ENCODE data around the gene CDCA8. TPM values are rescaled to one million over a fixed set of nuclear protein-coding genes. Genes with fewer than 3 reads are reported as not detected.

The CDCA8 gene
- total RNA-seq, 1 experiment from 2014 or later = 48.5 TPM

DNA sequence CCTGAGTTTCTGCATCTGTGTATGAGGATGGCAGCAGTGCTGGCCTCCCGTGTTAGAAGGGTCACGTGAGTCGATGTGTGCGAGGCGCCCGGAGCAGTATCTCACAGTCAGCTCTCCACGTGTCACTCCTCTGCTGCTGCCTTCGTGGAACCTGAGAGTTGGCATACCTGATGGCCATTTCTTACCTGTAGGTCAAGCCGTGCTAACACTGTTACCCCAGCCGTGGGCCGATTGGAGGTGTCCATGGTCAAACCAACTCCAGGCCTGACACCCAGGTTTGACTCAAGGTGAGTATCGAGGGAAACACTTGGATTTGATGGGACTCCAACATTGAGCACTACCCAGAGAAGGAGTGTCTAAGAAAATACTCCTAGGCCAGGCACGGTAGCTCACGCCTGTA, 10.7 kb downstream of the CDCA8 start:
- H3K27ac Mint-ChIP-seq = no peak overlapping the region
- Histone ChIP-seq H2BK12ac (ENCODE audit: insufficient read length, low read depth, low read length) (no peak overlapping the region), H3K23ac (ENCODE audit: insufficient read length, low read depth, low read length) (no peak overlapping the region), H3K18ac (ENCODE audit: insufficient read length, low read depth, low read length) (no peak overlapping the region), H2BK120ac (ENCODE audit: low read depth, low read length, poor library complexity, severe bottlenecking) (no peak overlapping the region), H3K56ac (ENCODE audit: insufficient read length, low read depth, low read length) (no peak overlapping the region), H2BK20ac (ENCODE audit: low read depth, low read length, poor library complexity, severe bottlenecking) (no peak overlapping the region), H4K5ac (ENCODE audit: insufficient read length, low read depth, low read length) (no peak overlapping the region), H2BK5ac (ENCODE audit: insufficient read length, low read length) (no peak overlapping the region), H3K27me3 (ENCODE audit: insufficient read depth, low read length) (no peaks in the 10 kb centered on the region), H3K79me2 (ENCODE audit: insufficient read depth, low read length) (no peaks in the 10 kb centered on the region), H3K27ac (ENCODE audit: insufficient read length, low read depth, low read length) (no peak overlapping the region), H3T11ph (ENCODE audit: low read length) (no peak overlapping the region), H3K9me3 (ENCODE audit: control insufficient read depth, low read depth, low read length) (no peaks in the 10 kb centered on the region), H4K20me1 (ENCODE audit: control insufficient read depth, insufficient read depth, insufficient read length) (no peaks in the 10 kb centered on the region), H3K14ac (ENCODE audit: insufficient read depth, low read length) (no peak overlapping the region), H3K4ac (ENCODE audit: low read depth, low read length) (no peak overlapping the region), H3K9ac (ENCODE audit: extremely low read depth, insufficient read length, low read length) (no peak overlapping the region), H4K91ac (ENCODE audit: insufficient read length, low read depth, low read length) (no peak overlapping the region), H2BK15ac (ENCODE audit: low read depth, low read length) (no peak overlapping the region), H2AK5ac (ENCODE audit: insufficient read length, low read length) (no peak overlapping the region), H3K4me2 (ENCODE audit: insufficient read depth, insufficient read length, low read length) (no peak overlapping the region), H3K79me1 (ENCODE audit: insufficient read depth, low read depth, low read length, poor library complexity, severe bottlenecking) (no peaks in the 10 kb centered on the region), H4K8ac (replicated peaks; ENCODE audit: insufficient read length, low read depth, low read length) (no peak overlapping the region), H3K23me2 (ENCODE audit: insufficient read length, low read depth, low read length, poor library complexity, severe bottlenecking) (no peaks in the 10 kb centered on the region), H2AFZ (ENCODE audit: low read length) (no peak overlapping the region), H3K4me1 (ENCODE audit: insufficient read depth, low read length) (no peaks in the 10 kb centered on the region)
- no peaks in the 10 kb centered on the region for H3K4me1 Mint-ChIP-seq
- peaks cover 58 to 91% (median 89%) of the 10 kb centered on the region in 3 experiments for H3K36me3 Mint-ChIP-seq (ENCODE audit: insufficient read depth in 1 of 3, low read depth in 3 of 3)
- no peak for DNase-seq
- WGBS (ENCODE audit: extremely low coverage, insufficient read length, low lambda C conversion rate) = no CpG with 5 or more reads among the region's 14 CpGs
- TF ChIP-seq, protein P1, sequence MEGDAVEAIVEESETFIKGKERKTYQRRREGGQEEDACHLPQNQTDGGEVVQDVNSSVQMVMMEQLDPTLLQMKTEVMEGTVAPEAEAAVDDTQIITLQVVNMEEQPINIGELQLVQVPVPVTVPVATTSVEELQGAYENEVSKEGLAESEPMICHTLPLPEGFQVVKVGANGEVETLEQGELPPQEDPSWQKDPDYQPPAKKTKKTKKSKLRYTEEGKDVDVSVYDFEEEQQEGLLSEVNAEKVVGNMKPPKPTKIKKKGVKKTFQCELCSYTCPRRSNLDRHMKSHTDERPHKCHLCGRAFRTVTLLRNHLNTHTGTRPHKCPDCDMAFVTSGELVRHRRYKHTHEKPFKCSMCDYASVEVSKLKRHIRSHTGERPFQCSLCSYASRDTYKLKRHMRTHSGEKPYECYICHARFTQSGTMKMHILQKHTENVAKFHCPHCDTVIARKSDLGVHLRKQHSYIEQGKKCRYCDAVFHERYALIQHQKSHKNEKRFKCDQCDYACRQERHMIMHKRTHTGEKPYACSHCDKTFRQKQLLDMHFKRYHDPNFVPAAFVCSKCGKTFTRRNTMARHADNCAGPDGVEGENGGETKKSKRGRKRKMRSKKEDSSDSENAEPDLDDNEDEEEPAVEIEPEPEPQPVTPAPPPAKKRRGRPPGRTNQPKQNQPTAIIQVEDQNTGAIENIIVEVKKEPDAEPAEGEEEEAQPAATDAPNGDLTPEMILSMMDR (conservative IDR thresholded peaks at IDR 0.05) = no peak
- no peaks in the 10 kb centered on the region for H3K9me3 Mint-ChIP-seq
- H3K27me3 Mint-ChIP-seq (ENCODE audit: low read depth) = no peaks in the 10 kb centered on the region
- H3K4me3 Mint-ChIP-seq = no peak overlapping the region
